GM20431 (cell line): Measurements from ENCODE around the gene EEF1AKMT2.
"Not testable (repeated sequence)": the region's sequence is repeated elsewhere in the genome, so short reads cannot be mapped to it uniquely, and the experiment has no call there.

Experiments
- in situ Hi-C: fragments of 300-500 bp; cut with MseI, MboI; formaldehyde crosslinking; loops from one replicate; pipeline ENCODE4 v1.15.0; 2020; ENCODE audit warnings: low sequenced_read_pairs; ENCODE audit not compliant: unreplicated experiment

EEF1AKMT2 gene

DNA sequence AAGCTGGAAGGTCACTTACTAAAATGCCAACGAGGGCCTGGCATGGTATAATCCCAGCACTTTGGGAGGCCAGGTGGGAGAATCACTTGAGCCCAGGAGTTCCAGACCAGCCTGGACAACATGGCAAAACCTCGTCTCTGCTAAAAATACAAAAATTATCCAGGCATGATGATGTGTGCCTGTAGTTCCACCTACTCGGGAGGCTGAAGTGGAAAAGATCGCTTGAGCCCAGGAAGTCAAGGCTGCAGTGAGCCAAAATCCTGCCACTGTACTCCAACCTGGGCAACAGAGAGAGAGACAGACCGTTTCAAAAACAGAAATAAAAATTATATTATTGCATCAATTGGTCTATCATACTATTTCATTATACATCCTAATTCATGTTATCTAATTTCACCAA, 29.4 kb downstream of the EEF1AKMT2 start:
- in situ Hi-C loops: no loop called here

DNA sequence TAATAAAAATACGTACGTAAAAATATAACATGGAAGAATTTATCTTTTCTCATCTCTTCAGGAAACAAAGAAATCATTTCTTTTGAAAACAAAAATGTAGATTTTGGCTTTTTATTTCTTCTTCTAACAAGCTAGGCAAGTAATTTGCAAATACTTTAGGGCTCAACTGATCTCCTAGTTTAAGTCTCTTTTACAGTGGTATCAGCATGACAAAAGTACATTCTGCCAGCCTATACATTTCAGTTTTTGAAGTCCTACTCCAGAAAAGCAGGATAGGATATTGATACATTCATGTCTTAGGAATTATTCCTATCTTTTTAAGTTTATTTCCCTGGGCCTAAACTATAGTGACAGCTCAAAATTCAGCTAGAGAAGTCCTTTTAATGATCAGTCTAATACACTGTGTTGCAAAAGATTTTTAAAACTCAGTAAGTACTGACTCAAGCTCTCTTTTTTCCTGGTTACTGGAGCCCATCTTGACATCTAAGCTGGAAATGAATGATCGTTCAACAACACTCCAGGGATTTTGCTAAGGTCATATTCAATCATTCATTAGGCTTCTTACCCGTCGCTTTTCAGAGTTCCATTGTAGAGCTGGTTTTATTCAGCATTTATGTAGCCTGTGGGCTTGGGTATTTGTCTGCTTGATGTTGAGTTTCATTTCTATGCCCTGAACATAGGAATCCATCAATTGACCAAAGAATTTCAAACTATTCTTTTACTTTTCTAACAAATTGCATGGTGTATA, 35.4 kb downstream of the EEF1AKMT2 start:
- in situ Hi-C loops: no loop called here

DNA sequence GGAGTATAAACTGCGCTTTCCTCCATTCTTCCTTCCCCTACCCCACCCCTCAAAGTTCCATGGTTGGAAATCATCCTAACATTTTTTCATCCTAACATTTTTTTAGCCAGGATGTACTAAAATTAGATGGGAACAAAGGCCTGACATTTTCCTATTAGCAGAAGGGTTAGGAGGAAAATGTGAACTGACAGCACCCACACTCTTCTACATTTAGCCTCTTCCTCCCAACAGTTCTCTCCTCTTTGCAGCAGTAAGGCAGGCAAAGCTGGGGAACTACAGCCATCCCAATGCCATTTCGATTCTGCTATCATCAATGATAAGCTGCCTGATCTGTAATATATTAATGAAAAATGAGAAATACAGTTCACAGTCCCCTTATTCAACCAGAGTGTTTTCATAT, 36.1 kb downstream of the EEF1AKMT2 start:
- in situ Hi-C loops: no loop called here

DNA sequence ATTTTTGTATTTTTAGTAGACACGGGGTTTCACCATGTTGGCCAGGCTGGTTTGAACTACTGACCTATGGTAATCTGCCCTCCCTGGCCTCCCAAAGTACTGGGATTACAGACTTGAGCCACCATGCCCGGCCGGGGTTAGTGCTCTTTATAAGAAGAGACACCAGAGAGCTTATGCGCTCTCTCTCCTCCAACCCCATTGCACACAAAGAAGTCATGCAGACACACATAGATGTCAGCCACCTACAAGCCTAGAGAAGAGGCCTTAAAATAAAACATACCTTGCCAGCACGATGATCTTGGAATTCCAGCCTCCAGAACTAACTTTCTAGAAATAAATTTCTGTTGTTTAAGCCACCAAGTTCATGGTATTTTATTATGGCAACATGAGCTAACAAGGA, 37.5 kb downstream of the EEF1AKMT2 start:
- in situ Hi-C loops: no loop called here

DNA sequence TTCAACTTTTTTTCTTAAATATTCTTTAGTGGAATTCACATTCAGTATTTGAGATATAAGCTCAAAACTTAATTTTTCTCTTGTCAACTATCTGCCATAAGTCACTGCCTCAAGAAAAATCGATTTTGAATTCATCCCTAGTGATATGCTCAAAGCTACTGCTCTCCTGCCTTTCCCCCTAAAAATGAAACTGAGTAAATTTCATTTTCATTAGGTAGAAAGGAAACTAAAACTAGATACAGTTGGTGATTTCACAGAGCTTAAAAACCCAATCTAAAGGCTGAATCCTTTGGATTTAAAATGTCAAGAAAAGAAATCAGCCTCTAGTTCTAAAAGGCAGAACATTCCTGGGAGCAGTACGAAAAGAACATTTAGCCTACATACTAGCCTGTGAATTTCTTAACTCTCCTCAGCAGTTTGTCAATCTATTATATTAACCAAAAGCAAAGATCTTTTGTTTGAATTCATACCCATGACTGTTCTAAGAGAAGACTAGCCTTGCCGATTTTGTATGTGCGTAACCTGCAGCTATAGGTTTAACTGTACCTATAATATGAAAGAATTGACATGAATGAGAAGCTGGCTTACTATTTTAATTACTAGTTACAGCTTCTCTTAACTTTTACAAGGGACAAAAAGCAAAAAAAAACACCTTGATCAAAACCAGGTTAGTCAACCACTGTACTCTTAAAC, 42.6 kb downstream of the EEF1AKMT2 start:
- in situ Hi-C loops: no loop called here

DNA sequence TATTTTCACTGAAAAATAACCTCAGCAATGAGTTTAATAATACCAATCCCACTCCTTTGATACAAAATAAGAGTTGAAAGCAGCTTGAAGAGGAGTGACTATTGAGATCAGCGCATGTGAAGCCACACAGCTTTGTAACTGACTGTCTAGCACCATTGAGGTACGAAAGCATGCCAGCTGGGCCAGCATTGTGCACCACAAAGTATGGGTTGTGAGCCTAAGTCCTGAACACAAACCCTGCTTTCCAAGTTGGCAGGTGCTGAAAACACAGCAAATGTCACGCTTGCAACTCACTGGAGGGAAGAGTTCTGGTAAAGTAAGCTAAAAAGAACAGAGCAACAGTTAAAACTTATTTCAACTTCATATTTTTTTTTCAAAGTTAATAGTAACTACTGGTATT, 43.5 kb downstream of the EEF1AKMT2 start:
- in situ Hi-C loops: no loop called here

DNA sequence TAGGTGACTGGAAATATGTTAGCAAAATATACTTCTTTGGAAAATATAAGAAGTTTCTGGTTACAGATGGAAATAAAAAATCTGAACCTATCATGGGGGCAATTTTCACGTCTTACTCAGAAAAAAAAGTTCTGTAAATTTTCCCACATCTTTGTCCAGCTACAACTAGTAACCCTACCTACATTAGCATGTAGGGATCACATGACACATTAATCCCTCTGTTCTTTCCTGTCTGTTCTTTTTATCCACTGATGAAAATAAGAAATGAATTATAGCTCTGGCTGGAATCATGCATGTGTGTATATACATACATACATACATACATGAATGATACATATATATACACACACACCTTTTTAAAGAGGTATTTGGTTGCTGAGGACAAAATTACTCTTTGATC, 43.9 kb downstream of the EEF1AKMT2 start:
- in situ Hi-C loops: no loop called here

DNA sequence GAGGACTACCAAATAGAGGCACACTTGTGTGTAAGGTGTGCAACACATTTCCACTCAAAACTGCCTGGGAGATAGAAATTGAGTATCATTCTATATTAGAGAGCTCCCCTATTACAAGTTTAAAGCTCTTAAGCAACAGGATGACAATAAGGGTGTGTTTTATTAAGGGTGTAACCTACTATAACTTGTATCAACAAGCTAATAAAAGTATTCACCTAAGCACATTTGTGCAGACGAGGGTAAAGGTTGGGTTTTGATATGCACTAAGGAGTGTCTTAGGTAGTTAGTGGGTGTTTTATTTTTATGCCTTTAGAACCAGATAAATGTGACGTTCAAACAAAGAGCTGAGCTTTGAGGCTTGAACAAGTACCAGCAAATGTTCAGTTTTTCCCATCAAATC, 44.7 kb downstream of the EEF1AKMT2 start:
- in situ Hi-C loops: no loop called here

DNA sequence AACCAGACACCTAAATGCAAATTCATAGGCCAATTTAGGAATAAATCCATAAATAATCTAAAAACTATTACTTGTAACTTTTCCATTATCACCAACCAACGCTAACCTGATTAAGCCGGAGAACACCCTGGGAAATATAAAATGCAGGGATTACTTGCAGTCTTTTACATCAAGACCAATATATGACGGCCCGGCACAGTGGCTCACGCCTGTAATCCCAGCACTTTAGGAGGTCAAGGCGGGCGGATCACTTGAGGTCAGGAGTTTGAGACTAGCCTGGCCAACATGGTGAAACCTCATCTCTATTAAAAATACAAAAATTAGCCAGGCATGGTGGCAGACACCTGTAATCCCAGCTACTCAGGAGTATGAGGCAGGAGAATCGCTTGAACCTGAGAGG, 45.2 kb downstream of the EEF1AKMT2 start:
- in situ Hi-C loops: not testable (repeated sequence)

DNA sequence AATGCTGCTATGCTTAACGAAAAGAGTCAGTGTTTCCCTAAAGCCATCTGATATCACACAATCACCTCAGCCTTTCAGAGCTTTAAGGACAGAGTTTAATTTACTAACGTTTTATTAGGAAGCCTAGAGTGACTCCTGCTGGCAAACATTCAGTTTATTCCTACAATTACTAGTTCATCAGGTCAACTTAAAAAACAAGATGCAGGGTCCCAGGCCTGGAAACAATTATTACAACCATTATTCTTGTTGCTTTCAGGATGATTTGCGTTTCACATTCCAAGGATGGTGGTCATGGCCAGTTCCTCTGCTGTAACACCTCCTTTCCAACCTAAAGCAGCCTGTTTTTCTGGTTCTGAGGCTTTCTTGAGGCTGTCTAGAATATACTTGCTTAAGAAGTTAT, 46.0 kb downstream of the EEF1AKMT2 start:
- in situ Hi-C loops: no loop called here

DNA sequence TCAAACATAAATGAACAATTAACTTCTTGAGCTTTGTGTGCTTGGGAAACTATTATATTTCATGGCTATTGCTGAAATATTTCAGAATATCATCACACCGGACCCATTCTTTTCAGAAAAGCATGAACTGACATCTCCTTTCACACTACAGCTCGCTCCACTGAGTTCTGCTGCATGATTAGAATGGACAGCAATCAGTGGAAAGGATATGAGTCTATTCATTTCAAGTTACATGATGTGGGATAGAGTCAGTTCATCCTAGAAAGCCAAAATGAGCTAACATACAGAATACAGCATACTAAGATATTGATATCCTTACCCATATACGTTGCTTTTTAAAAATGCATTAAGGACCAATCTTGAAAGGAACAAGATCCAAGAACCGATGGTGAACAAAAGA, 46.4 kb downstream of the EEF1AKMT2 start:
- in situ Hi-C loops: no loop called here

DNA sequence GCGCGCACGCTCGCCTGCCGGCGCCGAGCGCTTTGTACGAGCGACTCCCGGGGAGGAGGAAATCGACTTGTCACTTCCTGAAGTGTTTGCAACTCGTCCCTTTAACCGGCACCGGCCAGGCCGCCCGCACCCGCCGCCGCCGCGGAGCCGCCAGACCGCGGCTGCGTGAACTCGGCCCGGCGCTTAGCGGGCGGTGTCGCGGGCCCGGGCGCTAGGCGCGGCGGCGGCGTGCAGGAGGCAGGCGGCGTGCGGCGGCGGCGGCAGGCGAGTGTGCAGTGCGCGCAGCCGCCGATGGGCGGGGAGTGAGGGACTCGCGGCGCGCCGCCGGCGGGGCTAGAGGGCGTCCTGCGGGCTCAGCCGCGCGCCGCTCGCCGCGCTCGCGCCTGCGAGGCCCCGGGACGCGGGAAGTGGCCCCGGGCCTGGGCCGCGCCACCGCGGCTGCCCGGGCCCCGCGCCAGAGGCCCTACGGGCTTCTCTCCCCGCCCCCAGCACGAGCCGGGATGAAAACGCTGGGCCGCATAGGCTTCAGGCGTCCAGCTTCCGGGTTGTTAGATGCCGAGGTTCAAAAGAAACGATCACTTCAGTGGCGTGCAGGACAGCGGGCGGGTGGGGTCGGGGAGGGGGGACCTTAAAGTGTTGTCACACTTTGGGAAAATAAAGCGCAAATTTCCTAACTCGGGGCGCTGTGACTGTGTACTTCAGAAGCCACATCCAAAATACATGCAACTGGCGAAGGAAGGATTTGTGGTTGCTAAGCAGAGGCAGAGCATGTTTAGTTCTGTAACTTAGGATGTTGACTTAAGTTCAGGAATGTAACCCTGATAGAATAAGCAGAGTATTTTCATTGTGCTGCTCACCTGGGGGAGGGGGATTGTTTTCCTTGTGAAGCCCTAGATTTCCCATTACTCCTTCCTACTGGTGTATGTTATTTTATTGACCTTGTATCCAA, 47.3 kb downstream of the EEF1AKMT2 start, which contains the start of gene FAM53B:
Gene FAM53B (minus strand): TSS at position 277 of the 949 bp plus-strand sequence. CDS start 37,665 bp downstream, outside the sequence.
- in situ Hi-C loops: no loop called here

DNA sequence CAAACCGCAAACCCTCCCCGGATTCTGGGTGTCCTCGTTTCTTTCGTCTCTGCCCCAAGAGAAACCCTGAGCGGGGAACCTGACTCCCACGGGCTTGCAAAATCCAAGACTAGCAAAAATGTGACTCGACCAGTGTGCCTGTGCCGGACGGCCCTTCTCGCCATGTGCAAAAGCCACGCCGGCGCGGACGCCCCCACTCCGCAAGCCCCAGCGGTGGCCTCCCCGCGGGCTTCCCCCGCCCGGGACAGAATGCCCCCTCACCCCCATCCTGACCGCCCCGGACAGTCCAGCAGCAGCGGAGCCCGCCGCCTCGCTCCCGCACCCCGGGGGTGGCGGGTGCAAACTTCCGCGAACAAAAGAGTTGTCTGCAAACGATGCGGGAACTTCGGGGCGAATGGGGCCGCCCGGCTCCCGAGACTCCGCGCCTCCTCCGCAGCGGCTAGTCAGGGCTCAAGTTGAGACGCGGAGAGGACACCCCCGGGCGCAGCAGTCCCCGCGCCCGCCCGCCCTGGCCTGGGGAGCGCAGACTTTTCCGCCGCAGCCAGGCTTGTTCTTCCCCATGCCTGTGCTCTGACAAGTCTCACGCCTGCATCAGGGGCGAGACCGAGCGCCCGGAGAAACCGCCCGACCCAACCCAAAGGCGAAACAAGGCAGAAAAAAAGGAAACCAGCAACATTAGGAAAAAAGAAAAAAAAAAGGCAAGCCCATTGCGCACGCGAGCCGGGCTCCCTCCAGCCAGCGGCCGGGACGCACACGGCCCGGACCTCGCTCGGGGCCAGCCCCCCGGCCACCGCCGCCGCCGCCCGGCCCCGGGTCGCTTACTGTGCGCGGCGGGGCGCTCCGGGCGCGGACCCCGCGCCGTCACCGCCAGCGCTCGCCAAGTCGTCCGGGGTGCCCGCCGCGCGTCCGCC, 48.2 kb downstream of the EEF1AKMT2 start:
- in situ Hi-C loops: no loop called here

DNA sequence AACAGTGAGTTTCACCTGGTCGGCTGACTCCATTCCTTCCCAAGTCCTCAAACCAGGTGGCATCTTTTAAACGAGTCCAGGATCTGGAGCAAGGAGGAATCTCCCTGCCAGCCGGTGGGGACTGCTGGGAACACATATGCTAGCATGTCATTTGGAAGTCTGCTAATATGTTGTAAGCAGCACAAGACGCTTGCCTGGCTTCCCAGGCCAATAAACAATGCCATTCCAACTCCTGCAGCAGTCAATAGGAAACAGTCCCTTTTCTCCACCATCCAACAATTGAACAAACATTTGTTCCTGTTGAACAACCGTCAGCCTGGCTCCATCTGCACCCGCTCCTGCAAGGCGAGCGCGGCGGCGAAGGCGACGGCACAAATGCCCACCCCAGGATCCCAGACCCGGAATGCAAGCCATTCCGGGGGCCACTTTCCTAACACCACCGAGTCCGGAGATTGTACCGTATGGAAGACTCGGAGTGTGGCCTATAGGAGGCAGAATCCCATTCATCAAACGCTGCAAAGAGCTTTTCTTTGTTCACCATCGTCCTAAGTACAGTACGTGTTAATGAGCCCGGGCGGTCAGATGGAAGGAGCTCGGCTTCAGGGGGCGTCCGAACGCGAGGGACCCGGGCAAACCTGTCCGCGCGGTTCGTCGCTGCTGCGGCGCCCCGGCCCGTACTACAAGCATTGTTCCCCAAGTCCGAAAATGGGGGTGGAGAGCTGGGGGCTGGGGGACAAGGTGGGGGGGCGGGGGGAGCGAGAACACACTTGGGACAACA, 49.1 kb downstream of the EEF1AKMT2 start:
- in situ Hi-C loops: no loop called here

DNA sequence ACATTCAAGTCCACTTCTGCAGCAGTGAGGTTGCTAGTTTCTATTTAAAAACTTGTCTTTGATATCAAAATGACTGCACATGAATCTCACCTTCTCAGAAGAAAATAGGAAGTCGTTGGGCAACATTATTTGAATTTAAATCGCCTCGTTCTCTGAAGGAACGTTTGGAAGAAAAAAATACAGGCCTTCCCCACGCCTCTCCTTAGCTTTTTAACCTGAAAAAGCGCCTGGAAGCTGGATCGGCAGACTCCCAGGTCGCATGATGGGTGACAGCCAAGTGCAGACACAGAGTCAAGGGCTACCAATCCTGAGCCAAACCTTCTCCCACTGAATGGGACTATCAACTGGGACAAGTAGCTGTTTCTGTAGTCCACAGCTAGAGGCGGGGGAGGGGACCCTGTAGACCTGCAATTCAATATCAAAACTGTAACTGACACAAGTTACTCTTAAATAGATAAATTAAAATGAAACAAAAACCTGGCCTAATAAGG, 49.7 kb downstream of the EEF1AKMT2 start:
- in situ Hi-C loops: no loop called here

DNA sequence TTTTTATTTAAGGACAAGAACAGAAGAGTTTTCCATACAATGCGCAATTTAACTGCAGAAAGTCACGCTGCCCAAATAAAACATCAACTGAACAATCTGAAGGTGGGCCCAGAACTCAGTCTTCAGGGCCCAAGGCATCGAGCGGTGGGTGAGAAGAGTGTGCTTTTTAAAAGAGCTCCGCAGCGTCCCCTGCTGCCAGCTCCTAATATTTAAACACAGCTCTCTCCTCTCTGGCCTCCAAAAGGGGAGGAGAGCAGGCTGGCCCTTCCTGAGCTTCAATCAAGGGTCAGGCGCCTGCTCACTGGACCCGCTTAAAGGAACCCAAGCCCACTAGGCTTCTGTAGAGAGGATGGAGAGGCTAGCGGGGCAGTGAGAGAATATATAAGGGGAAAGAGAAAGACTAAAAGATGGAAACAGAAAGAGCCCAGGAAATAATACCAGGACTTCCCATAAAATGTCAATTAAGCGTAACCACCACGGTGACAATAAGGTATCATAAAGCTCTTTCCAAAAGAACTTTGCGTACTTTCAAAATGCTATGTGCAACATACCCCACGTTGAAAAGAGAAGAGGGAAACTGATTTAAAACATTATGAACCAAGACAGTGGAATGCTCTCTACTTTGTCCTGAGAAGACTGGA, 50.3 kb downstream of the EEF1AKMT2 start:
- in situ Hi-C loops: no loop called here

DNA sequence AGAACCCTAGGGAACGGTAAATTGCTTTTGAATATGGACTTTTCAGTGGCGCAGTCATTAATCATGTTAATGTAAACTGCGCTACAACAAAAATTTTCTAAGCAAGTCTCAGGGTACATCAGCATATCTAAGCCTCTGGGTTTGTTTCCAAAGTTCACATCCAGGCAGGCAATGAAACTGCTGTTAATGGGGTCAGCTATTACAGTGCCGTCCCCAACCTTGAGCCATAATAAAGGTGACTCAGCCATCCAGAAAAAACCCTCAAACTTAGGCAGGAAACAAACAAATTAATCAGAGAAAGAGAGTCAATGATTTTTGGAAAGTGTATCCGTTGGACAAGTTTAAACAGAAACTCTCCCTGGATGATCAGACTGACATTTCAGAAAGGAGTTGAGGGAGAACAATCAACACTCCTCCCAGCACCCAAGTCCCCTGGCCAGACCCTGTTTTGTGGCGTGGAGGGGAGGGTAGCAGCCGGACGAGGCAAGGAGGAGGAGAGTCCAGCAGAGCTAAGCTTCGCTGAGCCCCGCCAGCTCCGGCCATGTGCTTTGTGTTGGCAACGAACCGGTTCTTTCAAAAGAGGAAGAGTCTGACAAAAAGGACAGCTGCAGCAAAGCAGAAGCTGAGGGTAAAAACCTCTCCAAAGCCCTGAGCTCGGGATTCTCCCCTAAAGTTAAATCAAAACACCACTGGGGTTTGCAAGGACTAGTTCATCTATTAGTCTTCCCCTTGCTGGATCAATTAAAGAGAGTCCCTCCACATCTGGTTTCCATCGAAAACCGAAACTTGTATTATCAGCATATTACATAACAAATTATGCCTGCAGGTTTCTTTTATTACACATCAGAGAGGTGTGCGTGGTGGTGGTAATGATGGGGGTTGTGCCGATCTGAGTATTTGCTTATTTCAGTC, 51.1 kb downstream of the EEF1AKMT2 start:
- in situ Hi-C loops: no loop called here
